A673 (cell line): Measurements from ENCODE around the gene ENDOG. TPM values are rescaled to one million over a fixed set of nuclear protein-coding genes. Genes with fewer than 3 reads are reported as not detected.

Experiments used
- BruUV-seq: library from RNA; stranded (reverse); fragments of 400-500 nt; replicated peaks from 2 replicates; lab custom pipeline; 2021; lab: Mats Ljungman, UMichigan
- CTCF ChIA-PET: fragments of 300-600 bp; sonication (Branson Sonifier 250); formaldehyde crosslinking; loops from one replicate; lab custom pipeline; 2022; ENCODE audit warnings: antibody characterized with exemption; lab: Charles Lee
- POLR2A ChIA-PET: fragments of 300-600 bp; sonication (Branson Sonifier 250); formaldehyde crosslinking; loops from one replicate; lab custom pipeline; 2022; ENCODE audit warnings: antibody characterized with exemption; ENCODE audit not compliant: low non-redundant PET; lab: Charles Lee
- DNase-seq: peaks from one replicate; pipeline ENCODE4 v3.0.0-alpha.2; 2015; ENCODE audit warnings: low spot score
- H3K27ac ChIP-seq: fragments of 200-600 bp; sonication (generic); 2 replicates; pipeline ENCODE4 v1.5.1; 2016; ENCODE audit warnings: mixed run types, low read depth, mild to moderate bottlenecking, mixed read lengths, antibody characterized with exemption, low read length; ENCODE audit not compliant: poor library complexity, severe bottlenecking
- H3K27me3 ChIP-seq: fragments of 200-600 bp; sonication (generic); replicated peaks from 2 replicates; pipeline ENCODE4 v1.6.1; 2017; ENCODE audit warnings: mixed run types, low read depth, mild to moderate bottlenecking, mixed read lengths, antibody characterized with exemption, low read length; ENCODE audit not compliant: insufficient read depth, poor library complexity
- H3K36me3 ChIP-seq: fragments of 200-600 bp; sonication (generic); 2 replicates; pipeline ENCODE4 v1.6.1; 2016; ENCODE audit warnings: mixed run types, mild to moderate bottlenecking, mixed read lengths, antibody characterized with exemption, low read length; ENCODE audit not compliant: insufficient read depth, poor library complexity, severe bottlenecking
- H3K4me1 ChIP-seq: fragments of 200-600 bp; sonication (generic); 2 replicates; pipeline ENCODE4 v1.6.1; 2017; ENCODE audit warnings: mixed run types, mild to moderate bottlenecking, mixed read lengths, antibody characterized with exemption, low read length; ENCODE audit not compliant: insufficient read depth, poor library complexity, severe bottlenecking
- H3K4me3 ChIP-seq: fragments of 200-600 bp; sonication (generic); 2 replicates; pipeline ENCODE4 v1.5.1; 2016; ENCODE audit warnings: low read depth, mixed run types, mild to moderate bottlenecking, mixed read lengths, low read length; ENCODE audit not compliant: poor library complexity, severe bottlenecking
- H3K9me3 ChIP-seq: fragments of 200-600 bp; sonication (generic); 2 replicates; pipeline ENCODE4 v1.6.1; 2016; ENCODE audit warnings: mixed run types, low read depth, mild to moderate bottlenecking, mixed read lengths, antibody characterized with exemption, low read length; ENCODE audit not compliant: poor library complexity, severe bottlenecking
- CTCF ChIP-seq: fragments of 300-800, 200-600 bp; sonication (generic); conservative IDR thresholded peaks from 2 replicates; pipeline ENCODE4 v1.5.1; 2017; ENCODE audit warnings: low read depth, mild to moderate bottlenecking, antibody characterized with exemption, low read length, moderate library complexity, mixed read lengths
- EZH2 ChIP-seq: fragments of 200-600 bp; sonication (generic); IDR thresholded peaks from 2 replicates; pipeline ENCODE4 v1.6.1; 2017; ENCODE audit warnings: borderline replicate concordance, low read depth, mild to moderate bottlenecking, mixed read lengths, antibody characterized with exemption, low read length; ENCODE audit not compliant: poor library complexity, severe bottlenecking
- intact Hi-C: fragments of 100-400 bp; cut with micrococcal nuclease; formaldehyde crosslinking; loops from one replicate; pipeline ENCODE4 v1.10.0; 2022; ENCODE audit not compliant: unreplicated experiment
- total RNA-seq: library from RNA; stranded (reverse); gene quantifications from 2 replicates; pipeline ENCODE4 v1.2.3, GENCODE V29; 2021

Gene ENDOG
- total RNA-seq, 1 experiment from 2014 or later, result 46.7 TPM

GRCh38 chr9:128860937-128861336 lies 42.6 kb downstream of the ENDOG start:
- TF ChIP-seq CTCF (no peak), EZH2 (no peak)
- CTCF ChIA-PET, result interaction anchor here (0.7 to 0.8 kb wide), 3 partner anchors 18 to 175 kb away, joined by 3 to 5 read pairs (median 3); no protein-coding TSS in a partner anchor
- Histone ChIP-seq H3K9me3 (no peaks in the 10 kb centered on the region), H3K4me1 (peaks cover 7% of the 10 kb centered on the region), H3K36me3 (no peaks in the 10 kb centered on the region), H3K27ac (no peak overlapping the region), H3K27me3 (no peaks in the 10 kb centered on the region), H3K4me3 (no peak overlapping the region)
- no TSS peak for BruUV-seq
- intact Hi-C loops, result loop anchor here (5.0 kb wide), 1 partner anchor 86 kb away; the partner anchor contains the start of genes DOLK and NUP188
- DNase-seq, result no peak
- POLR2A ChIA-PET, result no interaction called here

- no peak for DNase-seq
- H3K27me3 ChIP-seq, result no peaks in the 10 kb centered on the region
- H3K9me3 ChIP-seq, result no peaks in the 10 kb centered on the region
- BruUV-seq, result no TSS peak
- TF ChIP-seq EZH2 (no peak), CTCF (no peak)
- ChIA-PET POLR2A (interaction anchor here (0.6 kb wide), 1 partner anchor 32 kb away, joined by 3 read pairs; the partner anchor contains the start of gene SPOUT1), CTCF (interaction anchor here (0.7 to 0.8 kb wide), 2 partner anchors 18 to 175 kb away, joined by 3 read pairs; no protein-coding TSS in a partner anchor)
- H3K27ac ChIP-seq, result no peak overlapping the region
- no peaks in the 10 kb centered on the region for H3K36me3 ChIP-seq
- intact Hi-C loops, result loop anchor here (5.0 kb wide), 1 partner anchor 86 kb away; the partner anchor contains the start of genes DOLK and NUP188
- H3K4me1 ChIP-seq, result peaks cover 7% of the 10 kb centered on the region
- H3K4me3 ChIP-seq, result no peak overlapping the region
Measured at GRCh38 chr9:128861501-128861900, 43.2 kb downstream of the ENDOG start.

GRCh38 chr9:128862401-128862851 lies 44.1 kb downstream of the ENDOG start:
- Histone ChIP-seq H3K9me3 (no peaks in the 10 kb centered on the region), H3K27ac (no peak overlapping the region), H3K27me3 (no peaks in the 10 kb centered on the region), H3K36me3 (no peaks in the 10 kb centered on the region), H3K4me3 (no peak overlapping the region), H3K4me1 (peaks cover 7% of the 10 kb centered on the region)
- DNase-seq, result no peak
- TF ChIP-seq EZH2 (no peak), CTCF (no peak)
- ChIA-PET POLR2A (no interaction called here), CTCF (interaction anchor here (0.6 kb wide), 1 partner anchor 347 kb away, joined by 4 read pairs; no protein-coding TSS in a partner anchor)
- BruUV-seq, result no TSS peak
- intact Hi-C loops, result loop anchor here (5.0 kb wide), 1 partner anchor 85 kb away; the partner anchor contains the start of genes DOLK and NUP188
